WERI-Rb-1 (cell line): ENCODE measurements around the gene WDR54.

Experiments
- DNase-seq: peaks from one replicate; pipeline ENCODE4 v3.0.0-alpha.2; 2020
- H3K27ac ChIP-seq: fragments of 250-450 bp; sonication (Bioruptor Pico); 2 replicates; pipeline ENCODE4 v1.5.1; 2020; ENCODE audit warnings: mild to moderate bottlenecking, moderate library complexity
- H3K27me3 ChIP-seq: fragments of 250-450 bp; sonication (Bioruptor Pico); 2 replicates; pipeline ENCODE4 v1.5.1; 2021; ENCODE audit warnings: mild to moderate bottlenecking, low read depth, moderate library complexity; ENCODE audit not compliant: insufficient read depth, severe bottlenecking
- H3K36me3 ChIP-seq: fragments of 250-450 bp; sonication (Bioruptor Pico); 2 replicates; pipeline ENCODE4 v1.5.1; 2020; ENCODE audit warnings: mild to moderate bottlenecking, moderate library complexity
- H3K4me3 ChIP-seq: 2 replicates; pipeline ENCODE4 v1.5.1; 2011; ENCODE audit warnings: low read depth, mild to moderate bottlenecking, control low read depth, low read length
- H3K9me3 ChIP-seq: fragments of 250-450 bp; sonication (Bioruptor Pico); 2 replicates; pipeline ENCODE4 v1.5.1; 2021; ENCODE audit warnings: mild to moderate bottlenecking, moderate library complexity; ENCODE audit not compliant: severe bottlenecking
- TF ChIP-seq, protein P1 (sequence below): IDR thresholded peaks from 2 replicates; pipeline ENCODE4 v1.5.1; 2011; ENCODE audit warnings: low read depth, mild to moderate bottlenecking, control low read depth, inconsistent platforms, low read length

The WDR54 gene, protein sequence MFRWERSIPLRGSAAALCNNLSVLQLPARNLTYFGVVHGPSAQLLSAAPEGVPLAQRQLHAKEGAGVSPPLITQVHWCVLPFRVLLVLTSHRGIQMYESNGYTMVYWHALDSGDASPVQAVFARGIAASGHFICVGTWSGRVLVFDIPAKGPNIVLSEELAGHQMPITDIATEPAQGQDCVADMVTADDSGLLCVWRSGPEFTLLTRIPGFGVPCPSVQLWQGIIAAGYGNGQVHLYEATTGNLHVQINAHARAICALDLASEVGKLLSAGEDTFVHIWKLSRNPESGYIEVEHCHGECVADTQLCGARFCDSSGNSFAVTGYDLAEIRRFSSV

GRCh38 chr2:74421221-74421870 lies at the start of gene WDR54, which contains the start of gene C2orf81:
Gene WDR54 (plus strand): TSS chr2:74421730. CDS start chr2:74422154, 424 bp downstream.
Gene C2orf81 (minus strand): TSS chr2:74421619. CDS start chr2:74421560, 59 bp downstream.
- TF ChIP-seq, protein P1, sequence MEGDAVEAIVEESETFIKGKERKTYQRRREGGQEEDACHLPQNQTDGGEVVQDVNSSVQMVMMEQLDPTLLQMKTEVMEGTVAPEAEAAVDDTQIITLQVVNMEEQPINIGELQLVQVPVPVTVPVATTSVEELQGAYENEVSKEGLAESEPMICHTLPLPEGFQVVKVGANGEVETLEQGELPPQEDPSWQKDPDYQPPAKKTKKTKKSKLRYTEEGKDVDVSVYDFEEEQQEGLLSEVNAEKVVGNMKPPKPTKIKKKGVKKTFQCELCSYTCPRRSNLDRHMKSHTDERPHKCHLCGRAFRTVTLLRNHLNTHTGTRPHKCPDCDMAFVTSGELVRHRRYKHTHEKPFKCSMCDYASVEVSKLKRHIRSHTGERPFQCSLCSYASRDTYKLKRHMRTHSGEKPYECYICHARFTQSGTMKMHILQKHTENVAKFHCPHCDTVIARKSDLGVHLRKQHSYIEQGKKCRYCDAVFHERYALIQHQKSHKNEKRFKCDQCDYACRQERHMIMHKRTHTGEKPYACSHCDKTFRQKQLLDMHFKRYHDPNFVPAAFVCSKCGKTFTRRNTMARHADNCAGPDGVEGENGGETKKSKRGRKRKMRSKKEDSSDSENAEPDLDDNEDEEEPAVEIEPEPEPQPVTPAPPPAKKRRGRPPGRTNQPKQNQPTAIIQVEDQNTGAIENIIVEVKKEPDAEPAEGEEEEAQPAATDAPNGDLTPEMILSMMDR: no peak
- Histone ChIP-seq H3K27ac (peak within 1 kb of the TSS; percentile 83), H3K27me3 (no peaks in the 10 kb centered on the region), H3K36me3 (peaks cover 12% of the 10 kb centered on the region), H3K4me3 (peak within 1 kb of the TSS; percentile 88), H3K9me3 (no peaks in the 10 kb centered on the region)
- peak; percentile 96 for DNase-seq

DNA sequence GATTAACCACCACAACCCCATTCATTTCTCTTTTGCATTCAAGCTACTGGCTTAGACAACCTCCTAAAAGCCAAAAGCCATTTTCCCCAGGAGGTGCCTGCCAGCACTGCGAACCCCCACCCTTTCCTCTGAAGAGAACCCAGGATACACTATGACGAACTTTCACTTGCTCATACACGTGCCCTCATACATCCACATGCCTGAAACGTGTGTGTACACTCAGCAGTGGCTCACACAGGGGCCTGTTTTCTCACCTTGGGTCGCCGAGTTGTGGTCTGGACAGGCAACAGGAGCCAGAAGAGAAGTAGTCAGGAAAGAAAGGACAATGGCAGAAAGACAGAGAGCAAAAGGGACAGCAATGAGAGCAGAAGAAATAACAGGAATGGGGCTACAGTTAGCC lies 48.9 kb upstream of the WDR54 start:
- DNase-seq: no peak
- H3K27ac ChIP-seq: no peak overlapping the region; the same call in 1 of the 2 replicates
- no peaks in the 10 kb centered on the region for H3K27me3 ChIP-seq
- TF ChIP-seq, protein P1: no peak
- peaks cover 73% of the 10 kb centered on the region for H3K36me3 ChIP-seq
- no peaks in the 10 kb centered on the region for H3K9me3 ChIP-seq
- H3K4me3 ChIP-seq: no peak overlapping the region

DNA sequence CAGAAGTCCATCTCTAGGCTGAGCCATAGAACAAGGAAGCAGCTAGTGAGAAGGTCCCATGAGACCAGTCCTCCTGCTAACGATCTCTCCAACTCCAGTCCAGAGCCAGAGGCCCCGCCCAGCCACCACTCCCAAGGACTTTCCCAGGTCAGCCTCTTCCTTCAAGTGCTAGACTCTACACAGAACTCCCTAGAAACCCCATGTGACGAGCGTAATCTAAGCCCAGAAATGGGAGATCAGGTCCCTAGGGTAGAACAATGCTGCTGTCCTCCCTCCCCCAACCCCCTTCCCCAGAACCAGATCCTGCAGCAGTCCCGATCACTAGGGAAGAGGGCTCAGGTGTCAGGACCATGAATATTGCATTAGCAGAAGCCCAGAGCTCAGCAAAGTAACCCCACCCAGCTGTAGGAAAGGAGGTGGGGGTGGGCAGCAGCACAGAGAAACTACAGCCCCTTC lies 48.3 kb upstream of the WDR54 start:
- Histone ChIP-seq H3K4me3 (peak overlapping the region; percentile 65), H3K27ac (peak overlapping the region; percentile 71), H3K36me3 (peaks cover 71% of the 10 kb centered on the region), H3K27me3 (no peaks in the 10 kb centered on the region), H3K9me3 (no peaks in the 10 kb centered on the region)
- no peak for DNase-seq
- TF ChIP-seq, protein P1: no peak

GRCh38 chr2:74373985-74374384 lies 47.5 kb upstream of the WDR54 start:
- Histone ChIP-seq H3K9me3 (no peaks in the 10 kb centered on the region), H3K36me3 (peaks cover 64% of the 10 kb centered on the region), H3K4me3 (peak overlapping the region; percentile 65), H3K27me3 (no peaks in the 10 kb centered on the region), H3K27ac (peak overlapping the region; percentile 71)
- TF ChIP-seq, protein P1: no peak
- DNase-seq: peak; percentile 45

- H3K27ac ChIP-seq: peak overlapping the region; percentile 71
- DNase-seq: peak; percentile 94
- H3K4me3 ChIP-seq: peak overlapping the region; percentile 65
- no peaks in the 10 kb centered on the region for H3K9me3 ChIP-seq
- TF ChIP-seq, protein P1: no peak
- H3K36me3 ChIP-seq: peaks cover 57% of the 10 kb centered on the region
- H3K27me3 ChIP-seq: no peaks in the 10 kb centered on the region
Observed at GRCh38 chr2:74374509-74375205, 46.9 kb upstream of the WDR54 start.
